Measurements from ENCODE around the gene WNT1. TPM values are rescaled to one million over a fixed set of nuclear protein-coding genes. Genes with fewer than 3 reads are reported as not detected.
A peak's percentile ranks its signal among the peaks of the same experiment; 100 is the strongest.

Gene WNT1
- total RNA-seq, 2 donors from 2014 or later = not detected

GRCh38 chr12:48936379-48936979, 41.6 kb upstream of the WNT1 start:
- Histone ChIP-seq H3K9me3 (ENCODE audit: control insufficient read depth, low read length) (no peaks in the 10 kb centered on the region), H3K4me1 (ENCODE audit: control insufficient read depth, insufficient read depth, low read length) (no peaks in the 10 kb centered on the region), H3K4me3 (ENCODE audit: low read length) (no peak overlapping the region), H3K36me3 (ENCODE audit: control insufficient read depth, insufficient read depth, low read length) (peaks cover 87% of the 10 kb centered on the region), H3K27me3 (ENCODE audit: control insufficient read depth, insufficient read depth, low read length, poor library complexity, severe bottlenecking) (no peaks in the 10 kb centered on the region), H3K9ac (ENCODE audit: extremely low read depth, low read length, poor library complexity, severe bottlenecking) (no peak overlapping the region), H3K27ac (ENCODE audit: low read depth, low read length) (no peak overlapping the region)
- DNase-seq = peak; percentile 98
- H3K36me3 Mint-ChIP-seq (ENCODE audit: low read depth) = peaks cover 74% of the 10 kb centered on the region
- no peaks in the 10 kb centered on the region for H3K27me3 Mint-ChIP-seq (ENCODE audit: insufficient read depth)
- H3K4me3 Mint-ChIP-seq = no peak overlapping the region
- peak overlapping the region; percentile 49 for H3K27ac Mint-ChIP-seq
- TF ChIP-seq CTCF (conservative IDR thresholded peaks at IDR 0.05) = peak; percentile 97
- peaks cover 8% of the 10 kb centered on the region for H3K4me1 Mint-ChIP-seq
- H3K9me3 Mint-ChIP-seq = no peaks in the 10 kb centered on the region

- H3K4me1 Mint-ChIP-seq = peaks cover 8% of the 10 kb centered on the region
- no peak overlapping the region for H3K4me3 Mint-ChIP-seq
- Histone ChIP-seq H3K27ac (ENCODE audit: low read depth, low read length) (no peak overlapping the region), H3K9me3 (ENCODE audit: control insufficient read depth, low read length) (no peaks in the 10 kb centered on the region), H3K36me3 (ENCODE audit: control insufficient read depth, insufficient read depth, low read length) (peaks cover 90% of the 10 kb centered on the region), H3K27me3 (ENCODE audit: control insufficient read depth, insufficient read depth, low read length, poor library complexity, severe bottlenecking) (no peaks in the 10 kb centered on the region), H3K4me1 (ENCODE audit: control insufficient read depth, insufficient read depth, low read length) (no peaks in the 10 kb centered on the region), H3K4me3 (ENCODE audit: low read length) (no peak overlapping the region), H3K9ac (ENCODE audit: extremely low read depth, low read length, poor library complexity, severe bottlenecking) (no peak overlapping the region)
- no peaks in the 10 kb centered on the region for H3K9me3 Mint-ChIP-seq
- TF ChIP-seq CTCF (conservative IDR thresholded peaks at IDR 0.05) = peak; percentile 59
- peaks cover 77% of the 10 kb centered on the region for H3K36me3 Mint-ChIP-seq (ENCODE audit: low read depth)
- WGBS, 2 experiments (ENCODE audit: insufficient coverage in 1 of 2, insufficient read length in 1 of 2) = 86 to 100% methylated on average over 2 to 6 of the region's 6 CpGs
- no peak overlapping the region for H3K27ac Mint-ChIP-seq
- DNase-seq = peak; percentile 73
- no peaks in the 10 kb centered on the region for H3K27me3 Mint-ChIP-seq (ENCODE audit: insufficient read depth)
These were observed 41.0 kb upstream of the WNT1 start for GRCh38 chr12:48937170-48937569.

GRCh38 chr12:48938805-48939204, 39.3 kb upstream of the WNT1 start:
- H3K4me3 ChIP-seq (ENCODE audit: low read length) = no peak overlapping the region
- TF ChIP-seq CTCF (conservative IDR thresholded peaks at IDR 0.05) = no peak
- Mint-ChIP-seq H3K27me3 (ENCODE audit: insufficient read depth) (no peaks in the 10 kb centered on the region), H3K36me3 (ENCODE audit: low read depth) (peaks cover 68% of the 10 kb centered on the region), H3K9me3 (no peaks in the 10 kb centered on the region), H3K27ac (no peak overlapping the region), H3K4me3 (no peak overlapping the region), H3K4me1 (peaks cover 10% of the 10 kb centered on the region)
- H3K9ac ChIP-seq (ENCODE audit: extremely low read depth, low read length, poor library complexity, severe bottlenecking) = no peak overlapping the region
- WGBS, 2 experiments (ENCODE audit: insufficient coverage in 1 of 2, insufficient read length in 1 of 2) = 89 to 96% methylated on average over 4 to 7 of the region's 7 CpGs
- H3K9me3 ChIP-seq (ENCODE audit: control insufficient read depth, low read length) = no peaks in the 10 kb centered on the region
- peaks cover 3% of the 10 kb centered on the region for H3K4me1 ChIP-seq (ENCODE audit: control insufficient read depth, insufficient read depth, low read length)
- H3K27ac ChIP-seq (ENCODE audit: low read depth, low read length) = no peak overlapping the region
- DNase-seq = no peak
- H3K36me3 ChIP-seq (ENCODE audit: control insufficient read depth, insufficient read depth, low read length) = peaks cover 89% of the 10 kb centered on the region
- no peaks in the 10 kb centered on the region for H3K27me3 ChIP-seq (ENCODE audit: control insufficient read depth, insufficient read depth, low read length, poor library complexity, severe bottlenecking)

Data from endodermal cell (in vitro differentiated cells).